Type B pancreatic cell (in vitro differentiated cells): ENCODE data around the gene CLMP. TPM values are rescaled to one million over a fixed set of nuclear protein-coding genes. Genes with fewer than 3 reads are reported as not detected.
A peak's percentile ranks its signal among the peaks of the same experiment; 100 is the strongest.
"Not testable (repeated sequence)": the region's sequence is repeated elsewhere in the genome, so short reads cannot be mapped to it uniquely, and the experiment has no call there.

Experiments
- DNase-seq: peaks from one replicate; pipeline ENCODE4 v3.0.0; 2021; ENCODE audit warnings: mixed read lengths; ENCODE audit not compliant: unreplicated experiment; ENCODE audit errors: extremely low spot score
- H3K27ac Mint-ChIP-seq: 2 replicates; pipeline ENCODE4 v1.8.0; 2021; ENCODE audit warnings: mild to moderate bottlenecking, mixed read lengths
- H3K27me3 Mint-ChIP-seq: 2 replicates; pipeline ENCODE4 v1.8.0; 2021; ENCODE audit warnings: mixed read lengths
- H3K36me3 Mint-ChIP-seq: 2 replicates; pipeline ENCODE4 v1.8.0; 2021; ENCODE audit warnings: mixed read lengths
- H3K4me1 Mint-ChIP-seq: one replicate; pipeline ENCODE4 v1.8.0; 2021; ENCODE audit warnings: mixed read lengths; ENCODE audit not compliant: unreplicated experiment
- H3K4me3 Mint-ChIP-seq: 2 replicates; pipeline ENCODE4 v1.8.0; 2021; ENCODE audit warnings: mild to moderate bottlenecking, mixed read lengths
- H3K9me3 Mint-ChIP-seq: 2 replicates; pipeline ENCODE4 v1.8.0; 2021; ENCODE audit warnings: mixed read lengths
- CTCF ChIP-seq: fragments of 200-600 bp; sonication (generic); conservative IDR thresholded peaks from 2 replicates; pipeline ENCODE4 v1.5.0; 2021; ENCODE audit warnings: antibody characterized with exemption, mild to moderate bottlenecking
- total RNA-seq: library from RNA; stranded (reverse); gene quantifications from 2 replicates; pipeline ENCODE4 v1.2.1, GENCODE V29; 2021; ENCODE audit warnings: low replicate concordance

CLMP gene
- total RNA-seq, 1 donor from 2014 or later: 65.7 TPM

- no peak overlapping the region for H3K27ac Mint-ChIP-seq
- H3K9me3 Mint-ChIP-seq: no peaks in the 10 kb centered on the region
- no peak for TF ChIP-seq CTCF
- H3K4me1 Mint-ChIP-seq: peaks cover 6% of the 10 kb centered on the region
- H3K4me3 Mint-ChIP-seq: no peak overlapping the region
- no peak for DNase-seq
- H3K27me3 Mint-ChIP-seq: no peaks in the 10 kb centered on the region
- peaks cover 6% of the 10 kb centered on the region for H3K36me3 Mint-ChIP-seq
These were observed 96.1 kb downstream of the CLMP start for GRCh38 chr11:123098990-123099389.

GRCh38 chr11:123093739-123094138 is 101.3 kb downstream of the CLMP start:
- peaks cover 16% of the 10 kb centered on the region for H3K4me1 Mint-ChIP-seq
- no peak overlapping the region for H3K4me3 Mint-ChIP-seq
- no peaks in the 10 kb centered on the region for H3K27me3 Mint-ChIP-seq
- H3K9me3 Mint-ChIP-seq: no peaks in the 10 kb centered on the region
- TF ChIP-seq CTCF: no peak
- peaks cover 6% of the 10 kb centered on the region for H3K36me3 Mint-ChIP-seq
- H3K27ac Mint-ChIP-seq: no peak overlapping the region
- DNase-seq: no peak

- Mint-ChIP-seq H3K27me3 (no peaks in the 10 kb centered on the region), H3K36me3 (no peaks in the 10 kb centered on the region), H3K27ac (no peak overlapping the region), H3K4me1 (peaks cover 16% of the 10 kb centered on the region), H3K9me3 (no peaks in the 10 kb centered on the region), H3K4me3 (no peak overlapping the region)
- no peak for DNase-seq
- TF ChIP-seq CTCF: no peak
These were observed 103.5 kb downstream of the CLMP start for GRCh38 chr11:123091506-123091905.

GRCh38 chr11:123090168-123090567 is 104.9 kb downstream of the CLMP start:
- H3K36me3 Mint-ChIP-seq: not testable (repeated sequence)

GRCh38 chr11:123088896-123089295 is 106.2 kb downstream of the CLMP start:
- DNase-seq, H3K27ac Mint-ChIP-seq, H3K27me3 Mint-ChIP-seq, H3K4me3 Mint-ChIP-seq, H3K9me3 Mint-ChIP-seq, H3K36me3 Mint-ChIP-seq: not testable (repeated sequence)
- peaks cover 17% of the 10 kb centered on the region for H3K4me1 Mint-ChIP-seq

More at GRCh38 chr11:123090168-123090567, 104.9 kb downstream of the CLMP start:
- Mint-ChIP-seq H3K27ac (peak overlapping the region; percentile 21), H3K4me1 (peaks cover 16% of the 10 kb centered on the region)
- H3K9me3 Mint-ChIP-seq, DNase-seq, H3K4me3 Mint-ChIP-seq, H3K27me3 Mint-ChIP-seq: not testable (repeated sequence)

GRCh38 chr11:123087657-123088056 is 107.4 kb downstream of the CLMP start:
- not testable (repeated sequence) for H3K27ac Mint-ChIP-seq, H3K9me3 Mint-ChIP-seq, DNase-seq, H3K36me3 Mint-ChIP-seq, H3K4me3 Mint-ChIP-seq, H3K27me3 Mint-ChIP-seq
- H3K4me1 Mint-ChIP-seq: peaks cover 27% of the 10 kb centered on the region

- Mint-ChIP-seq H3K36me3 (peaks cover 3% of the 10 kb centered on the region), H3K9me3 (peaks cover 4% of the 10 kb centered on the region), H3K27ac (no peak overlapping the region), H3K27me3 (no peaks in the 10 kb centered on the region), H3K4me3 (no peak overlapping the region), H3K4me1 (peaks cover 19% of the 10 kb centered on the region)
- DNase-seq: no peak
- TF ChIP-seq CTCF: no peak
These were observed 108.7 kb downstream of the CLMP start for GRCh38 chr11:123086305-123086704.
